Measurements from ENCODE around the gene CHRNE. TPM values are rescaled to one million over a fixed set of nuclear protein-coding genes. Genes with fewer than 3 reads are reported as not detected.

Gene CHRNE
- total and polyA plus RNA-seq, 2 of the 13 experiments (the other 11 are each of a cell fraction or from before 2014, with no cell fraction given): 0.53 to 0.59 TPM

DNA sequence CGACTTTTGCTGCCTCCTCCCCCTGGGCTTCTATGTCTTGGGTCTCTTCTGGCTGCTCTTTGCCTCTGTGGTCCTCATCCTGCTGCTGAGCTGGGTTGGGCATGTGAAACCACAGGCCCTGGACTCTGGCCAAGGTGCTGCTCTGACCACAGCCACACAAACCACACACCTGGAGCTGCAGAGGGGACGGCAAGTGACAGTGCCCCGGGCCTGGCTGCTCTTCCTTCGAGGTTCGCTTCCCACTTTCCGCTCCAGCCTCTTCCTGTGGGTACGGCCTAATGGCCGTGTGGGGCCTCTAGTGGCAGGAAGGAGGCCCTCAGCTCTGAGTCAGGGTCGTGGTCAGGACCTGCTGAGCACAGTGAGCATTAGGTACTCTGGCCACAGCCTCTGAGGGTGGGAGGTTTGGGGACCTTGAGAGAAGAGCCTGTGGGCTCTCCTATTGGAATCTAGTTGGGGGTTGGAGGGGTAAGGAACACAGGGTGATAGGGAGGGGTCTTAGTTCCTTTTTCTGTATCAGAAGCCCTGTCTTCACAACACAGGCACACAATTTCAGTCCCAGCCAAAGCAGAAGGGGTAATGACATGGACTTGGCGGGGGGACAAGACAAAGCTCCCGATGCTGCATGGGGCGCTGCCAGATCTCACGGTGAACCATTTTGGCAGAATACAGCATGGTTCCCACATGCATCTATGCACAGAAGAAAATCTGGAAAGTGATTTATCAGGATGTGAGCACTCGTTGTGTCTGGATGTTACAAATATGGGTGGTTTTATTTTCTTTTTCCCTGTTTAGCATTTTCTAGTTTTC is 31.5 kb upstream of the CHRNE start (continued):
- TF ChIP-seq, protein P1, sequence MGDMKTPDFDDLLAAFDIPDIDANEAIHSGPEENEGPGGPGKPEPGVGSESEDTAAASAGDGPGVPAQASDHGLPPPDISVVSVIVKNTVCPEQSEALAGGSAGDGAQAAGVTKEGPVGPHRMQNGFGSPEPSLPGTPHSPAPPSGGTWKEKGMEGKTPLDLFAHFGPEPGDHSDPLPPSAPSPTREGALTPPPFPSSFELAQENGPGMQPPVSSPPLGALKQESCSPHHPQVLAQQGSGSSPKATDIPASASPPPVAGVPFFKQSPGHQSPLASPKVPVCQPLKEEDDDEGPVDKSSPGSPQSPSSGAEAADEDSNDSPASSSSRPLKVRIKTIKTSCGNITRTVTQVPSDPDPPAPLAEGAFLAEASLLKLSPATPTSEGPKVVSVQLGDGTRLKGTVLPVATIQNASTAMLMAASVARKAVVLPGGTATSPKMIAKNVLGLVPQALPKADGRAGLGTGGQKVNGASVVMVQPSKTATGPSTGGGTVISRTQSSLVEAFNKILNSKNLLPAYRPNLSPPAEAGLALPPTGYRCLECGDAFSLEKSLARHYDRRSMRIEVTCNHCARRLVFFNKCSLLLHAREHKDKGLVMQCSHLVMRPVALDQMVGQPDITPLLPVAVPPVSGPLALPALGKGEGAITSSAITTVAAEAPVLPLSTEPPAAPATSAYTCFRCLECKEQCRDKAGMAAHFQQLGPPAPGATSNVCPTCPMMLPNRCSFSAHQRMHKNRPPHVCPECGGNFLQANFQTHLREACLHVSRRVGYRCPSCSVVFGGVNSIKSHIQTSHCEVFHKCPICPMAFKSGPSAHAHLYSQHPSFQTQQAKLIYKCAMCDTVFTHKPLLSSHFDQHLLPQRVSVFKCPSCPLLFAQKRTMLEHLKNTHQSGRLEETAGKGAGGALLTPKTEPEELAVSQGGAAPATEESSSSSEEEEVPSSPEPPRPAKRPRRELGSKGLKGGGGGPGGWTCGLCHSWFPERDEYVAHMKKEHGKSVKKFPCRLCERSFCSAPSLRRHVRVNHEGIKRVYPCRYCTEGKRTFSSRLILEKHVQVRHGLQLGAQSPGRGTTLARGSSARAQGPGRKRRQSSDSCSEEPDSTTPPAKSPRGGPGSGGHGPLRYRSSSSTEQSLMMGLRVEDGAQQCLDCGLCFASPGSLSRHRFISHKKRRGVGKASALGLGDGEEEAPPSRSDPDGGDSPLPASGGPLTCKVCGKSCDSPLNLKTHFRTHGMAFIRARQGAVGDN (CRISPR knock-in tag; IDR thresholded peaks at IDR 0.05): peak; percentile 85
- TF ChIP-seq CEBPB (IDR thresholded peaks at IDR 0.05; ENCODE audit: borderline replicate concordance, low read depth, low read length) (no peak), HES4 (CRISPR knock-in tag; IDR thresholded peaks at IDR 0.05; ENCODE audit: borderline replicate concordance) (no peak), ZNF788 (CRISPR knock-in tag; IDR thresholded peaks at IDR 0.05; ENCODE audit: borderline replicate concordance) (no peak), PAX8 (CRISPR knock-in tag; IDR thresholded peaks at IDR 0.05; ENCODE audit: borderline replicate concordance) (no peak), MIER2 (CRISPR knock-in tag; IDR thresholded peaks at IDR 0.05) (peak; percentile 43), PHF5A (CRISPR knock-in tag; IDR thresholded peaks at IDR 0.05; ENCODE audit: low read depth, unreplicated experiment) (no peak), PHF8 (CRISPR knock-in tag; IDR thresholded peaks at IDR 0.05) (no peak), FLYWCH1 (CRISPR knock-in tag; IDR thresholded peaks at IDR 0.05) (no peak), ZFAT (CRISPR knock-in tag; conservative IDR thresholded peaks at IDR 0.05) (no peak), MAFG (CRISPR knock-in tag; IDR thresholded peaks at IDR 0.05) (no peak), FOXJ3 (CRISPR knock-in tag; IDR thresholded peaks at IDR 0.05; ENCODE audit: borderline replicate concordance) (no peak)
- TF ChIP-seq, protein P2, sequence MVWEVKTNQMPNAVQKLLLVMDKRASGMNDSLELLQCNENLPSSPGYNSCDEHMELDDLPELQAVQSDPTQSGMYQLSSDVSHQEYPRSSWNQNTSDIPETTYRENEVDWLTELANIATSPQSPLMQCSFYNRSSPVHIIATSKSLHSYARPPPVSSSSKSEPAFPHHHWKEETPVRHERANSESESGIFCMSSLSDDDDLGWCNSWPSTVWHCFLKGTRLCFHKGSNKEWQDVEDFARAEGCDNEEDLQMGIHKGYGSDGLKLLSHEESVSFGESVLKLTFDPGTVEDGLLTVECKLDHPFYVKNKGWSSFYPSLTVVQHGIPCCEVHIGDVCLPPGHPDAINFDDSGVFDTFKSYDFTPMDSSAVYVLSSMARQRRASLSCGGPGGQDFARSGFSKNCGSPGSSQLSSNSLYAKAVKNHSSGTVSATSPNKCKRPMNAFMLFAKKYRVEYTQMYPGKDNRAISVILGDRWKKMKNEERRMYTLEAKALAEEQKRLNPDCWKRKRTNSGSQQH (CRISPR knock-in tag; IDR thresholded peaks at IDR 0.05; ENCODE audit: low read depth): no peak
- TF ChIP-seq, protein P3, sequence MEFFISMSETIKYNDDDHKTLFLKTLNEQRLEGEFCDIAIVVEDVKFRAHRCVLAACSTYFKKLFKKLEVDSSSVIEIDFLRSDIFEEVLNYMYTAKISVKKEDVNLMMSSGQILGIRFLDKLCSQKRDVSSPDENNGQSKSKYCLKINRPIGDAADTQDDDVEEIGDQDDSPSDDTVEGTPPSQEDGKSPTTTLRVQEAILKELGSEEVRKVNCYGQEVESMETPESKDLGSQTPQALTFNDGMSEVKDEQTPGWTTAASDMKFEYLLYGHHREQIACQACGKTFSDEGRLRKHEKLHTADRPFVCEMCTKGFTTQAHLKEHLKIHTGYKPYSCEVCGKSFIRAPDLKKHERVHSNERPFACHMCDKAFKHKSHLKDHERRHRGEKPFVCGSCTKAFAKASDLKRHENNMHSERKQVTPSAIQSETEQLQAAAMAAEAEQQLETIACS (CRISPR knock-in tag; IDR thresholded peaks at IDR 0.05): 0 out of 2 replicates have a peak, but pooled peaks have one; percentile 39
- TF ChIP-seq, protein P4, sequence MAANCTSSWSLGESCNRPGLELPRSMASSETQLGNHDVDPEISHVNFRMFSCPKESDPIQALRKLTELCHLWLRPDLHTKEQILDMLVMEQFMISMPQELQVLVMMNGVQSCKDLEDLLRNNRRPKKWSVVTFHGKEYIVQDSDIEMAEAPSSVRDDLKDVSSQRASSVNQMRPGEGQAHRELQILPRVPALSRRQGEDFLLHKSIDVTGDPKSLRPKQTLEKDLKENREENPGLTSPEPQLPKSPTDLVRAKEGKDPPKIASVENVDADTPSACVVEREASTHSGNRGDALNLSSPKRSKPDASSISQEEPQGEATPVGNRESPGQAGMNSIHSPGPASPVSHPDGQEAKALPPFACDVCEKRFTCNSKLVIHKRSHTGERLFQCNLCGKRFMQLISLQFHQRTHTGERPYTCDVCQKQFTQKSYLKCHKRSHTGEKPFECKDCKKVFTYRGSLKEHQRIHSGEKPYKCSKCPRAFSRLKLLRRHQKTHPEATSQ (CRISPR knock-in tag; IDR thresholded peaks at IDR 0.05; ENCODE audit: borderline replicate concordance): no peak
- TF ChIP-seq, protein P5, sequence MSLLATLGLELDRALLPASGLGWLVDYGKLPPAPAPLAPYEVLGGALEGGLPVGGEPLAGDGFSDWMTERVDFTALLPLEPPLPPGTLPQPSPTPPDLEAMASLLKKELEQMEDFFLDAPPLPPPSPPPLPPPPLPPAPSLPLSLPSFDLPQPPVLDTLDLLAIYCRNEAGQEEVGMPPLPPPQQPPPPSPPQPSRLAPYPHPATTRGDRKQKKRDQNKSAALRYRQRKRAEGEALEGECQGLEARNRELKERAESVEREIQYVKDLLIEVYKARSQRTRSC (CRISPR knock-in tag; IDR thresholded peaks at IDR 0.05; ENCODE audit: low read depth): no peak
- TF ChIP-seq, protein P6, sequence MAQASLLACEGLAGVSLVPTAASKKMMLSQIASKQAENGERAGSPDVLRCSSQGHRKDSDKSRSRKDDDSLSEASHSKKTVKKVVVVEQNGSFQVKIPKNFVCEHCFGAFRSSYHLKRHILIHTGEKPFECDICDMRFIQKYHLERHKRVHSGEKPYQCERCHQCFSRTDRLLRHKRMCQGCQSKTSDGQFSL (CRISPR knock-in tag; IDR thresholded peaks at IDR 0.05): no peak
